ENCODE results near the gene NF2.

Gene NF2

GRCh38 chr22:29702931-29703501, 99.6 kb downstream of the NF2 start:
- no peak for DNase-seq (ENCODE audit: low read depth)

GRCh38 chr22:29703569-29704195, 100.2 kb downstream of the NF2 start:
- no peak for DNase-seq (ENCODE audit: low read depth)

DNA sequence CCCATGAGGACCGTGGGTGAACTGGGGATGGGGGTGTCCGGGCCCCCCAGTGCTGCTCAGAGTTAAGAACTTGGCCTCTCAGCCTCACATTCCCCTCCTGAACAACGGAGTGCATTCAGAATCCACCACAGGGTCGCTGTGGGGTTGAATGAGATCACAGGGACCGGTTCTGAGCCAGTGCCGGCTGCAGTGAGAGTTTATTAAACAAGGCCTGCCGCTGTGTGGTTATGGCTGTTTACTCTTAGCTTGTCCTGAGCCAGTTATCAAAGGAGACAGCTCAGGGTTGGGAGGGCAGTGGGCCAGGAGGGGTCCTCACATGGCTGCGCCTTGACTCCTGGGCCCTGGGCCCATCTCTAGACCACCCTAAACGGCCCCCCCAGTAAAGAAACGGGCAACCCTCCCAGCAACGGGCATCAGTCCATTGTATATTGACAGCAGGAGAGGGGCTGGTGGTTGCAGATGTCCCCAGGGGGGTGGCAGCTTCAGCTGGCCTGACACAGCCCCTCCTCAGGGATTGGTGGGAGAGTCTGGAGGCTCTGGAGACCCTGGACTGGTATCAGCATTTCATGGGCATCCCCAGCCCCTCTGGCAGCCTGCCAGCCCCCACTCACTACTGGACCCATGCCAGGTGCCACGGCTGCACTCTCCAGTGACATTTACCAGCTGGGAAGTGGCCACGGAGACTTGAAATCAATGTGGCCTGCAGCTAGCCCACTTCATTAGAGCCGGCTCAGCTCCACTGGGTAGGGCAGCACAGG, 101.3 kb downstream of the NF2 start:
- DNase-seq (ENCODE audit: low read depth), result no peak

GRCh38 chr22:29705651-29706050, 102.2 kb downstream of the NF2 start:
- DNase-seq (ENCODE audit: low read depth), result no peak

- DNase-seq (ENCODE audit: low read depth), result no peak
Observed at GRCh38 chr22:29706486-29706885, 103.1 kb downstream of the NF2 start.

DNA sequence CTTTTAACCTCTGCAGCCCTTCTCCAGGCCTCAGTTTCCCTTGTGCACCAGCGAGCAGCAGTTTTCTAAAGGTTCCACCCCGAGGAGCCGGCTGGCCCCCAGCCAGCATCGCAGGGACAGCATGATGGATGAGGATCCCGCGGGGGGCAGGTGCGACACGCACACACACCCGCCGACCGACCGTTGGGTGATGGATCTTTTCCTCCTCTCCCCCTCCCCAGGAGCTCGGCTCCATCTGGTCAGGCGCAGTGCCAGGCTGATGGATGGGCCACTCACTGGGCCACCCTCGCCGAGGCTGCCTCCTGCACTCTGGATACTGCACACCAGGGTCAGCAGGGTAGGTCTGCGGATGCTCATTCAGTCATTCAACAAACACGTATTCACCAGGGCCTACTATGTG, 103.6 kb downstream of the NF2 start:
- no peak for DNase-seq (ENCODE audit: low read depth)

DNA sequence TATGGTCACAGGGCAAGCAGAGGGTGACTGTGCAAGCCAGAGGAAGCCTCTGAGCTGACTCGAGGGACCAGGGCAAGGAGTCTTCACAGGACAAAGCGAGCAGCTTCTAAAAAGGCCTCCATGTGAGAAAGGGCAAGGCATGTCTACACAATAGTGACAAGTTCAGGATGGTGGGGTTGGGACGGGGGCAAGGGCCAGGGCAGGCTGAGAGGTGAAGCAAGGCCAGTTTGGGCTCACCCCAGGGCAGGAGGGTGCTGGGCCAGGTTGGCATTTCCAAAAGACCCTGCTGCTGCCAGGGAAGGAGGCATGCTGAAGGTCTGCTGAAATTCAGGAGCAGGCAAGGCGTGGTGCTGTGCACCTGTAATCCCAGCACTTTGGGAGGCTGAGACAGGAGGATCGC, 104.0 kb downstream of the NF2 start:
- DNase-seq (ENCODE audit: low read depth), result no peak

- no peak for DNase-seq (ENCODE audit: low read depth)
Observed at GRCh38 chr22:29710193-29710592, 106.8 kb downstream of the NF2 start.

DNA sequence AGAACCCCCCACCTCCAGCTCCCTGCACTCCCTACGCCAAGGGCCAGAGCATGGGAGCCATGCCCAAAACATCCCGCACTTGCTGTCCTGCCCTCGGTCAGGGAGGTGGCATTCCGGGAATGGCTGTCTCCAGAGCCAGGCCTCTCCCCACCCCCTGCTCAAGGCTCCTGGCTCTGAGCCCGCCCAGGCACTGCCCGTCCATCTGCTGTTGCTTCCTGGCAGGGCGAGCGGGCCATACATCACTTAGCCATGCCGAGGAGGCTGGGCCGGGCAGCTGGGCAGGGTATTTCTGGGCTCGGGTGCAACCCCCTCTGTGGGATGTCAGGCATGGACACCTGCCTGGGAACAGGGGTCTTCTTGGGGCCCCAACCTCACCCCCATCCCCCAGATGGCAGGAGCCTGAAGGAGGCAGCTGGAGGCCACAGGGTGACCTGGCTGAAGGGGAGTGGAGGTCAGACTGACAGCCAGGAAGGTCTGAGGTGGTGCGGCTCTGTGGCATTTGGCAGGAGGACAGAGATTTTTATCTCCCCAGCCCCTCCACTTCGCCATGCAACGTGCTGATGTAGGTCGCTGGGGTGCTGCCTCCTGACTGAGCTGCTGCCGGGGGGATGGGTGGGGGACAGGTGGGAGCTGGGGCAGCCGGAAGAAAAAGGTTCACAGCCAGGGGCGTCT, 107.6 kb downstream of the NF2 start:
- no peak for DNase-seq (ENCODE audit: low read depth)

DNA sequence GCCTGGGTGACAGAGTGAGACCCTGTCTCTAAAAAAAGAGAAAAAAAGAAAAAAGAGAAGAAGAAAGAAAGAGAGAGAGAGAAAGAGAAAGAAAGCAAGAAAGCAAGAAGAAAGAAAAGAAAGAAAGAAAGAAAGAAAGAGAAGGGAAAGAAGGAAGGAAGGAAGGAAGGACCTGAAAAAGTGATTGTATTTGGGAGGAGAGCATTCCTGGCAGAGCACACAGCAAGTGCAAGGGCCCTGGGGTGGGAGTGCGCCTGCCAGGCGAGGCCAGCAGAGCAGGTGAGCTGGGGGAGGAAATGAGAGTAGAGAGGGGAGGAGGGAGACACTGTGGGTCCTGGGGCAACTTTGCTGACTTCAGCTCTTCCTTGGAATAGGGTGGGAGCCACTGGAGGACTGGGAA, 108.7 kb downstream of the NF2 start:
- DNase-seq (ENCODE audit: low read depth), result no peak

DNA sequence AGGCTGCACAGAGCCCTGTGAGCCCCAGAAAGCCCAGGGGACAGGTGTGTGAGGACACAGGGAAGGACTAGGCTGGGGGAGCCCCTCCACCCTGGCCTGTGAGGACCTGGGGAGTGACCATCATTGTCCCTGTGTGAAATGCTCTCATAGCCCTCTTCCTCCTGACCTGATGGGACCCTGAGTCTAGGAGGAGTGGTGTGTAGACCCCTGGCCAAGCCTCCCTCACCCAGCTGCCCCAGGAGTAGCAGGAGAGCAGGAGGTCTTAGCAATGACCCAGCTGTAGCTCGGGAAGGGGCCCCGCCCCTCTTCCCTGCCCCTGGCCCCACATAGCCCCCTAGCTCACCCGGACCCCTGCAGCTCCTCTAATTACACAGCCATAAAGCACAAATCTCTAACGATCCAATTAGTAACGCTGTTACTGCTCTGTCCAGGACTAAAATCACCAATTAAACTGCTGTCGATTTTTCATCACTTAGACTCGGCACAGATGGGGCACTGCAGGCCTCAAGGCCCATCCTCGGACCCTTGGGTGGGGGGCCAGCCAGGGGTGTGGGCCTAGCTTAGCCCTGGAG, 109.8 kb downstream of the NF2 start:
- DNase-seq (ENCODE audit: low read depth), result no peak

DNA sequence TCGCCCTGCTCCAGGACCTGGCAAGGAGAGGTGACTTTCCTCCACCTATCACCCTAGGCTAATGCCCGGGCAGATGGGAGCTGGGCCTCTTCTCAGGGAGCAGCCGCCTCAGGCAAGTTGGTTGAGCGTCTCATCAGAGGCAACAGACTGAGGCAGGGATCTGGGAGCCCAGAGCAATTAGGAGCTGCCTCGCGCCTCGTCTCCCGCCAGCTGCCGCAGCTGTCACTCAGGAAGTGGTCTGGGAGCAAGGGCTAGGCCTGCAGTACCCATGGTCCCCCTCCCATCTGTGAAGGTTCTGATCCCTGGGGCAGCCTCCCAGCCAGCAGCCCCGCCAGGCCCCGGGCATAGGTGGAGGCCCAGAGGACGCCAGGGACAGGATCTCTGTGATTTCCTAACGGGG, 111.8 kb downstream of the NF2 start:
- no peak for DNase-seq (ENCODE audit: low read depth)

GRCh38 chr22:29715705-29716104, 112.3 kb downstream of the NF2 start:
- no peak for DNase-seq (ENCODE audit: low read depth)

DNA sequence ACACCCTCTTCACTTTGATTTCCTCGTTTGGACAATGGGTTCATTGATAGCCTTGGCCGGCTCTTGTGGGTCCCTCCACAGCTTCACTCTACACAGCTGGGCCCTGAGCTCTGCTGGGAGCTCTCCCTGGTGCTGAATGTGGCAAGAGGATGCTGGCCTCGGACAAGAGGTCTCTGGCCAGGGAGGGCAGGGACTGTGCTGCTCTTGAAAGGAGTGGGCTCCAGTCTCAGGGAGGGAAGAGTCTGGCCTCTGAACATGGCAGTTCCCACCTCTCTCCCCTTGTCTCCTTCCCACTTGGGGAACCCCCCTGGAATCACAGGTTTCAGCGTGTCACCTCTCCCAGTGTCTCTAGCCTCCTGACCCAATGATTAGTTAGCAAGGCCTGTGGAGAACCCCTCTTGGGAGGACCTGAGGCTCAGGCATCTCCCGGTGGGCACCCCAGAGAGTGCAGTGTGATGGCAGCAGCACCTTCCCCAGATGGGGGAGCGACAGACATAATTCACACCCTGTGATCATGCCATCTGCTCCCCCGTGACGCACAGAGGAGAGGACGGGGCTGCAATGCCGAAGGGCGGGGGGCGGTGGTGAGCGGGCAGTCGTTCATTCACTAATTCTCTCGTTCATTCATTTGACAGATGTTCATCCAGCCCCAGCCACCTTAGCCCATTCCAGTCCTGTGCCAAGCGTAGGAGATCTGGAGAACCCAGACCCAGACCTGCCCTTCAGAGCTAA, 113.5 kb downstream of the NF2 start:
- peak; percentile 48 for DNase-seq (ENCODE audit: low read depth)

GRCh38 chr22:29717789-29718188, 114.4 kb downstream of the NF2 start:
- DNase-seq (ENCODE audit: low read depth), result no peak

- no peak for DNase-seq (ENCODE audit: low read depth)
Observed at GRCh38 chr22:29718949-29719898, 115.8 kb downstream of the NF2 start.

DNA sequence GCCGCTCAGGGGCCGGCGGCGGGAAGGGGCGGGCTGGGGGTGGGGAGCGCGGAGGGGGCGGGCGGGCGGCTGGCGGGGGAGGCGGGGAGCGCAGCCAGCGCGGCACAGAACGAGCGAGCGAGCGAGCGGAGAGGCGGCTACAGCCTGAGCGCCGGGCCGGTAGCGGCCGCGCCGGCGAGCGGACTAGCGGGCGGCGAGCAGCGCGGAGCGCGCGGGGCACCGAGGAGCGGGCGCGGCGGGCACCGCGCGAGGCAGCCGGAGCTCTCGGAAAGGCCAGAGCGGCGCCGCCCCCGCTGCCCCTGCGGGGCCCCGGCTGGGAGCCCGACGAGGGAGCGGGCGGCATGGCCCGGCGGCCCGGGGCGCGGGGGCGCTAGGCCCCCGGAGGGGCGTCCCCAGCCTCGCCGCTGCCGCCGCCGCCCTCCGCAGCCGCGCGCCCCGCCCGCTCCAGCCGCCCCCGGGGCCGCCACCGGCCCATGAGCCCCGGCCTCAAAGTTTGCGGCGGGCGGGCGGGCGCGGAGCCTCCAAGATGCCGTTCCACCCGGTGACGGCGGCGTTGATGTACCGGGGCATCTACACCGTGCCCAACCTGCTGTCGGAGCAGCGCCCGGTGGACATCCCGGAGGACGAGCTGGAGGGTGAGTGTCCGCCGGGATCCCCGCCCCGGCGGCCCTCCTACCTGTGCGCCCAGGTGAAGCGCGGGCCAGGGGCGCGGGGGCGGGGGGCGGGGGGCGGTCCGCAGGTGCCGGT, 116.6 kb downstream of the NF2 start, which contains the start of gene CABP7:
TSS of gene CABP7 (plus strand) at position 105 of the 747 bp plus-strand sequence. CDS start at position 527, 422 bp downstream.
- no peak for DNase-seq (ENCODE audit: low read depth)

GRCh38 chr22:29720811-29721323, 117.4 kb downstream of the NF2 start:
- DNase-seq (ENCODE audit: low read depth), result no peak

DNA sequence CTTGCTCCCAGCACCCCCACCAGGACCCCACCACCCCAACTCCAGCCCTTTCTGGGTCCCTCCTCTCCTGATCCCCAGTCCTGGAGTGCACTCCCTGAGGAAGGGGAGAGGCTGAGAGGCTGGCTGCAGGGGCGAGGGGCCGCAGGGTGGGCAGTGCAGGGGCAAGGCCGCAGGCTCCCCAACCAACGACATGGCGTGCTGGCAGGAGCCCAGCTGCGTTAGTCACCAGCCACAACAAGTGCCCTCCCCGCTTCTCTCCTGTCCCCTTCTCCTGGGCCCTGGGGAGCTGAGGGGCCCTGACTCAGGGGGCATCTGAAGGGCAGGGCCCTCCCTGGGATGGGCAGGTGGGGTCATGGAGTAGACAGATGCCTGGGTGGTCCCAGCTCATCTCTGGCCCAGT, 118.7 kb downstream of the NF2 start:
- DNase-seq (ENCODE audit: low read depth), result no peak

GRCh38 chr22:29722587-29722986, 119.2 kb downstream of the NF2 start:
- DNase-seq (ENCODE audit: low read depth), result no peak

All from GM04504 (cell line).